HG02884 (cell line): ENCODE results near the gene CZIB.
"Not testable (repeated sequence)": the region's sequence is repeated elsewhere in the genome, so short reads cannot be mapped to it uniquely, and the experiment has no call there.

Source experiments
- ATAC-seq: cut with Tn5 transposase; IDR thresholded peaks from one replicate; pipeline ENCODE4 v1.9.1; 2021; ENCODE audit warnings: mild to moderate bottlenecking, moderate library complexity; ENCODE audit not compliant: unreplicated experiment

Gene CZIB

GRCh38 chr1:53189061-53189460 lies 31.4 kb downstream of the CZIB start:
- no peak for ATAC-seq

GRCh38 chr1:53188099-53188498 lies 32.3 kb downstream of the CZIB start:
- ATAC-seq, result no peak

- ATAC-seq, result no peak
These were observed 33.0 kb downstream of the CZIB start for GRCh38 chr1:53187401-53187800.

- no peak for ATAC-seq
These were observed 33.9 kb downstream of the CZIB start for GRCh38 chr1:53186533-53186932.

- not testable (repeated sequence) for ATAC-seq
These were observed 34.5 kb downstream of the CZIB start for GRCh38 chr1:53185955-53186297.

- ATAC-seq, result no peak
These were observed 37.1 kb downstream of the CZIB start for GRCh38 chr1:53183095-53183990.

- no peak for ATAC-seq
These were observed 37.7 kb downstream of the CZIB start for GRCh38 chr1:53182716-53183094.

GRCh38 chr1:53182111-53182593 lies 38.3 kb downstream of the CZIB start:
- no peak for ATAC-seq

- ATAC-seq, result no peak
These were observed 39.5 kb downstream of the CZIB start for GRCh38 chr1:53180951-53181350.

GRCh38 chr1:53180226-53180625 lies 40.2 kb downstream of the CZIB start:
- ATAC-seq, result no peak

GRCh38 chr1:53176452-53177208 lies 43.8 kb downstream of the CZIB start:
- no peak for ATAC-seq

- no peak for ATAC-seq
These were observed 45.2 kb downstream of the CZIB start for GRCh38 chr1:53174971-53175913.

GRCh38 chr1:53172426-53173128 lies 47.9 kb downstream of the CZIB start:
- ATAC-seq, result no peak

- no peak for ATAC-seq
These were observed 53.5 kb downstream of the CZIB start for GRCh38 chr1:53166912-53167311.

- ATAC-seq, result no peak
These were observed 54.1 kb downstream of the CZIB start for GRCh38 chr1:53166366-53166765.

- no peak for ATAC-seq
These were observed 54.9 kb downstream of the CZIB start for GRCh38 chr1:53165408-53165961.
